CD4-positive, alpha-beta T cell treated with Interleukin-10 for 1 hour (primary cell): ENCODE measurements around the gene LGALS7.
A peak's percentile ranks its signal among the peaks of the same experiment; 100 is the strongest.

ENCODE experiments used
- DNase-seq: peaks from one replicate; pipeline ENCODE4 v3.0.0-alpha.2; 2020

Gene LGALS7

DNA sequence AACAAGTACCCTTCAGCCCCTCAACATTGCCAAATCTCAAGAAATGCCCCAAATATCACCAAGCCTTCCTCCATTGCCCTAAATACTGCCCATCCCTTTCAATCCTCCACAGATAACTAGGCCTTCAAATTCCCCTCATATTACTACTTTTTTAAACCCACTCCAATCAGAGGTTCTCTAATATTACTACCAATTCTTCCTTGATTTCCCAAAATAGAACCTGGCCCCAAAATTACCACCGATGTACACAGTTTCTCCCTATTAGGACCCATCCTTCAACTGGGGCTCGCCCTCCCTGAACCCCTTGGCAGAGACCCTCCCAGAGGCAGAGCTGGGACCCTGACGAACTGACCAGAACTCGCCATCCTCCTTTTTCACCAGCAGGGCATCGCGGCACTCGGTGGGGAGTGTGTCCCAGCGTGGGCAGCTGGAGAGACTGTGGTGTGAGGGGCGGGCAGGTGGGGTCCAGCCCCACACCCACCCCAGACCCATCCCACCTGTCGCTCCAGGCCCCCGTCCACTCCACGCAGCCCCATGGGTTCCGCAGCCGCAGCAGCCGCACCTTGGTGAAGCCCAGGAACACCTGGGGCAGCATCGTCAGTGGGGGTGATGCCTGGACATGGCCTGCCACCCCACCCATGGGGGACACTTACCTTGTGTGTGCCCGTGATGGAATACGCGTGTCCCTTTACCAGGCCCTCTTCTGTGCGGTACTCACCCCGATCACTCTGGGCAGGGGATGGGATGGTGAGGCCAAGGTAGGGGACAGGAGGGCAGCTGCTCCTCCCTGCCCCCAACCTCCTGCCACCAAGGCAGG, 35.2 kb downstream of the LGALS7 start:
- DNase-seq, result no peak

DNA sequence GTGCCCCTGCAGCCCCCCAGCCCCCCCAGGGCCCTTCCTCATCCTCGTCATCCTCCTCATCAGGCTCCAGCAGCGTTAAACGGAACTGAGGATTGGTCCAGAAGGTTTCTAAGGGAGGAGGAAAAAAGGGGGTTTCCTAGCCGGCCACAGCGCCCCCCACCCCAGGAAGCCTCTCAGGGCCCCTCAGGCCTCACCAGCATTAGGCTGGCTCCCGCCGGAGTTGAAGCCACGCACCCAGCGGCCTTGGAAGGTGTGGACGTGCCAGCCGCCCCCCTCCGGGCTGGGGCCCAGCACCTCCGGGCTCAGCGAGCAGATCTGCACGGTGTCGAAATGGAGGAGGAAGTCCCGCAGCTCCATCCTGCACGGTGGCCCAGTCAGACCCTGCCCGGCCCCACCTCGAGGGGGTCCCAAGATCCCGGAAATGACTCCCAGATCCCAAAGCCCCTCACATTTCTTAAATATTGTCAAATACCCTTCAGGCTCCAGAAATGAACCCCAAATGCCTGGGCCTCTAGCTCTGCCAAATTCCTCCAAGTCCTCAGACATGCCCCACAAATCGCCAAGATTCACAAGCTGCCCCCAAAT, 35.9 kb downstream of the LGALS7 start:
- DNase-seq, result no peak

DNA sequence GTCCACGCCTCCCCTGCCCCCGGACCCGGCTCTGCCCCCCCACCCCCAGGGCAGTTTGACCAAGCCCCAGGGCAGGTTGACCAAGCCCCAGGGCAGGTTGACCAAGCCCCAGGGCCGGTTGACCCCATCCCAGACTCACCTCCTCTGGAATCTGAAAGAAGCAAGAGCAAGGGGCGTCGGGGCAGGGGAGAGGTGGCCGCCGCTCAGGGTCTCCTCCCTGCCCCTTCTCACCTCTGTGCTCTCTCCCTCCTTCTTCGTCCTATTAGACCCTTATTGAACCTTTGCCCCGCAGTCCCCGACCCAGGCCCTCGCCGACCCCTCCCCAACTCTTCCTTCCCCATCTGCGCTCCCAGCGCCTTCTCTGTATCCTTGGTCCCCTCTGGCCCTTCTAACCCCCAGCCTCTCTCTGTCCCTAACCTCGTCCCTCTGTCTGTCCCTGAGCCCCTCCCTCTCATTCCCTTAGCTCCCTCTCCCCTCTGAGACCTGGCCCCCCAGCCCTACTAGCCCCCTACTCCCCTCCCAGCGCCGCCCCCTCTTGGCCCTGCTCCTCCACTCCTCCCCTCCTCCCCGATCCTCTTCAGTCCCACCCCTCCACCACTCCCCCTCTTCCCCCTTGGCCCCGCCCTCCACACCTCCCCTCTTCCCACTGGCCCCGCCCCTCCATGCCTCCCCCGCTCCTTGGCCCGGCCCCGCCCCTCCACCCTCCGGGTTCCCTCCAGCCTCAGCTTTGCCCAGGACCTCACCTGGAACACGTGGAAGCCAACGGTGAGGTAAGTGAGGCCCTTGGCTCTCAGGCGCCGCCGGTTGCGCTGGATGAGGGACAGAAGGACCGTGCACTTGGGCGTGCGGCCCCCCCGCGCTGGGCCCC, 36.7 kb downstream of the LGALS7 start:
- DNase-seq, result peak; percentile 71

DNA sequence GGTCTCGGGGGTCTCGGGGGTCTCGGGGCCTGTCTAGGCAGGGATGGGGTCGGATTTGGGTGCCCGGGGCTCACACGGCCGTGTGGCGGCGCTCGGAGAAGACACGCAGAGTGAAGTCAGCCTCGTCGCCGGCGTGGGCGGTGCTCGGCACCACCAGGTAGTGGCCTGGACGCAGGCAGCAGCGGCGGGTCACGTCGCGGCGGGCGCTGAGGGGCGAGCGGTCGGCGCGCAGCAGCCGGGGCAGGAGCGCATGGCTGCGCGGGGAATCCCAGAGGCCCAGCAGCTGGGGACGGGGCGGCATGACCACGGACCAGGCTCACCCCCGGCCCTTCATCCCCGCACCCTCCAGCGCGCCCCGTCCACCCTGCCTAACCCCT, 37.3 kb downstream of the LGALS7 start:
- peak; percentile 60 for DNase-seq

DNA sequence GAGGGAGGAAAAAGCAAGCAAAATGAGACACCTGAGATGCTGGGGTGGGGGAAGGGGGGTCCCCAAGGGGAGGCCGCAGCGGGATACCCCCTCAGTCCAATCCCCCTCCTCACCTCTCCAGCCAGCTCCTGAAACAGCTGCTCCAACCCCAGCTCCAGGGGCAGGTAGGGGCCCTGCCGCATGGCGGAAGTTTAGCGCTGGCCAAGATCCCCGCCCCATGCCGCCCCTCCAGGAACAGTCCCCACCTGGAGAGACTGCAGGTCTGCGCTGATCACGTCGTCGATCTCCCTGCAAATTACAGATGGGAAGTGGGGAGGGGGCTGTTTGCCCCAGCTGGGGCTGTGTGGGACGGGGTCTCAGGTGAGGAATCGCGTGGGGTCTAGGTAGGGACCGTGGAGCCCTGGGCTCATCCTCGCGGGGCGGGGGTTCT, 38.0 kb downstream of the LGALS7 start:
- peak; percentile 33 for DNase-seq

DNA sequence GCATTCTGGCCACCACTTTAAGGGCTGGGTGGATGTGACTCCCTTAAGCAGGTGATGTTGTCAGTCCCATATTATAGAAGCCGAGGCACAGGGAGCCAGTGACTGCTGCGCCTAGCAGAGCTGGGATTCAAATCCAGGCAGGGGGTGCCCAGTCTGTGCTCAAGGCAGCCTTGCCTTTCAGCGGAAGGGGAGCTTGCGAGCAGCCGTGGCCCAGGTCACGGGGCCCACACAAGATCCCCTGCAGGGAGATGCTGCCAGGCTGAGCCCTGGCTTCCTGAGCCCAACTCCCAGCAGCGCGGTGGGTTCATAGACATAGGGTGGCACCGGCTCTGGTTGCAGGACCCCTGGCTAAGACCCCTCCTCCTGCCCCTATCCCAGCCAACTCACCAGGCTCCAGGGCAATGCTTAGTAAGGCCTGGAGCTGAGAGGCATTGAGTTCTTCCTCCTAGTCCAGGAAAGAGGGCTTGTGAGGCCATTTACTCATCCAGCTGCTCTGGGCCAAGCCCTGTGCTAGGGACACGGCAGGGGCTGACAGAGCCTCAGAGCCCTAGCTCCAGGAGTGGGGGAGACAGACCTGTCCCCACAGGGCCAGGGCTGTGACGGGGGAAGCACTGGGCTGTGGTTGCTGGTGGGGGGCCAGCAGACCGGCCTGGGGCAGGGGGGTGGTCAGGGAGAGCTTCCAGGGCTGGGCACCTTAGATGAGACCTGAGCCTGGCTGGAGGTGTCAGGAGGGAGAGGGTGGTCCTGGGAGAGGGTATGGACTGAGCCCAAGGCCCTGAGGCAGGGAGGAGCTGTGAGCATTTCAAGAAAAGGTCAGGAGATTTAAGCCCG, 38.7 kb downstream of the LGALS7 start:
- DNase-seq, result peak; percentile 45

DNA sequence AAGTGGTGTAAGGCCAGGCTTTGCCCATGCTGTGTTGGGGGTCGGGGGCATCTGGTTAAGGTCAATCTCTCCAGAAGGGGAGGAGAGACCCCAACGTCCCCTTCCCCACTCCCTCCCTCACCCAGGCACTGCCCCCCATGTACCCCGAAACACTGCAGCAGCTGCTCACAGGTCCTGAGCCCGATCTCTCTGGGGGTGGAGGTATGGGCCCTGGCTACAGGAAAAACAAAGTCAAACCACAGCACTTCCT, 39.2 kb downstream of the LGALS7 start:
- no peak for DNase-seq

DNA sequence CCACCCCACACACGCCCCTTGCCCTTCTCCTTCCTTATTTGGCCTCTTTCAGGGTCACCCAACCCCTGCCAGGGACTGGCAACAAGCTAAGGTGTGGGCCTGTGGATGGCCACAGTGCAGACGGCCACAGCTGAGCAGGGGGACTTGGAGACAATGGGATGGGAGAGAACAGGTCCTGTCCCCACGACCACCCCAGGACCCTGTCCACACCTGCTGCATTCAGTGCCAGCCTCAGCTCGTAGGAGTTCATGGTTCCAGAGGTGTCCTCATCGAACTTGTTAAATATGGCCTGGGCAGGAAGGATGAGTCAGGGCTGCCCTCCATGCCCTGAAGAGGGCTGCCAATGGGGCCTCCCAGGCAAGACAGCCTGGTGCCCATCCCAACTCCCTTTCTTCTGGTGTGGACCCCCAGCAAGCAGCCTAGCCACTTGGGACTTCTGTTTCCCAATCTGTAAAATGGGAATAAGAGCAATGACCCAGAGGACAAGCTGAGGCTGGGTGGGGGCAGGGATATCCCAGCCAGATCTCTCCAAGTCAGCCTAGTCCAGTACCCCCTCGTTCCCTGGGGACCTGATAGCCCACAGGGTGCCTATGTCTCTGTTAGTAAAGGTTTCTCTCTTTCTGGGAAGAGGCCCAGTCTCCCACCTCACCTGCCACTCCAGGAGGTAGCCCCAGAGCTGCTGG, 39.7 kb downstream of the LGALS7 start:
- no peak for DNase-seq

DNA sequence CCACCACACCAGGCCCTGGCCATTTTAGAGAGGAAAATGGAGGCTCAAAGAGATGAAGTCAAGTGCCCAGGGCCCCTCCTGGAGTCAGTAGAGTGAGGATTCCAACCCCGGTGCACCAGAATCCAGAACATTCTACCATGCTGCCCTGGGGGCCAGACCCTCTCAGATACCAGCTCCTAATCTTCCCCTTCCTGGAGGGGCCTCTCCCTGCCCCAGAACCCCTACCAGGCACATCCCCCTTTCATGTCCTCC, 40.1 kb downstream of the LGALS7 start:
- no peak for DNase-seq

DNA sequence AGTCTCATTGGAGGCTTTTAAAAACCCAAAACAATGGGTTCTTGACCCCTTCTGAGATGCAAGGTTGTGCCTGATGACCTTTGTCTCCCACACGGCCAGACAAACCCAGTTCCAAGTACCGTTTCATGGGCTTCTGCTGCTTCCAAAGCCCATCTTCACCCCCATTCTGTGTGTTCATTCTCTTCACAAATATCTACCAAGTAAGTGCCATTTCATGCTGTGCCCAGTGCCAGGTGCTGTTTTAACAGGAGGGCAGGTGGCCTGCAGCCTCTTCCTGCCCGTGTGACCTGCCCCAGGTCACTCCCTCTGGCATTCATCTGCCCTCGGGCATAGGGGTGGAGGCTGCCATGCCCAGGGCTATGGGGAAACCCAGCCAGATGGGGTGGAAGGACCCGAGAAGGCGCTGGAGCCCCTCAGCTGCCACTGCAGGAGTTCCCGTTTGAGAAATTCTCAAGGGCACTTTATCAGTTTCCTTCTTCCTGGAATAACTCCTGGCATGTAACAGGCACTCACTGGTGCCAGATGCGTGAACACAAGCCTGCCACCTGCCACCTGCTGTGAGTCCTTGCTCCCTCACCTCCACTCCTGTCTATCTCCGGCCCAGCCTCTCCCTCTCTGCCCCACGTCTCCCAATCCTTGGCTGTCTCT, 41.5 kb downstream of the LGALS7 start:
- DNase-seq, result no peak

DNA sequence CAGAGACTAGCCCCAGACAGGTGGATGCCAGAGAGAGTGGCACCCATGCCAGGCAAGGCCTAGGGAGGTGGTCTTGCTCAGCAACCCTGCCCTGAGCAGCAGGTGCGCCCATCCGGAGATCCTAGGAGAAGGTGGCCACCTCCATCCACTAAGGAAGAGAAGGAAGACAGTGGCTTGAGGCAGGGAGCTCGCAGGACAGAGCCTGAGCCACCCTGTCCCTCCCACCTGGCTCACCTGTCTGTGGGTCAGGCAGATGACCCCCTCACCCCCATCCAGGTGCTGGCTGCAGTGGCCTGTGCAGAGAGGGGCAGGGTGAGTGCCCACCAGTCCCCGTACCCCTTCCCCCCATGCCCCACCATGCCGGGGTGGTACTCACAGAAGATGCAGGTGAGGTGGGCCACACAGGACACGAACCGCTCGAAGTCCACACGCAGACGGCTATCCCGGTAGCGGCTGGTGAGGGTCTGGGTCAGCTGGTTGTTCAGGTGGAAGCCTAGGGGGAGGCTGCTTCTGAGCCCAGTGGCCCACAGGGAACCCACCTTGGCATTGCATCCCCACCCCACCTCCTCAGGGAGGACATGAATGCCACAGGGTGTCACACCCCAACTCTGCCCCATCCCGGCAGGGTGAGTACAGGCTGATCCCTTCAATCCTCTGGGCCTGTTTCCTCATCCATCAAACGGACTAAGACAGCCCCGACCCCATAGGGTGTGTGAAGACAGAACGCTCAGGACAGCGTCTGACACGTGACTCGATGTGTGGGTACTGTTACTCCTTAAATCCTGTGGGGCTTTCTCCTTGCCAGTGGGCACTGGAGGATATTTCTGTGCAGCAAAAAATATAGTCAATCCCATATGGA, 42.4 kb downstream of the LGALS7 start:
- no peak for DNase-seq

DNA sequence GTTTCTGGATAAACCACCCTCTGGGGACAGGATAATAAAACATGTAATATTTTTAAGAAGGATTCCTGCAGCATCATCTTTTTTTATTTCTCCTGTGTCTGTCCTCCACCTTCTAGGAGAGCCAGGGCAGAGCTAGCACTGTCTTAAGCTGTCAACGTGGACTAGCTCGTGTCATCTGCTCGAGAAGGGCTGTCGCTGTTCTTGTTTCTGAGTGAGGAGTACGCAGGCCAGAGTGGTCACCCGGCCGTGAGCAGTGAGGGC, 42.9 kb downstream of the LGALS7 start:
- DNase-seq, result no peak

DNA sequence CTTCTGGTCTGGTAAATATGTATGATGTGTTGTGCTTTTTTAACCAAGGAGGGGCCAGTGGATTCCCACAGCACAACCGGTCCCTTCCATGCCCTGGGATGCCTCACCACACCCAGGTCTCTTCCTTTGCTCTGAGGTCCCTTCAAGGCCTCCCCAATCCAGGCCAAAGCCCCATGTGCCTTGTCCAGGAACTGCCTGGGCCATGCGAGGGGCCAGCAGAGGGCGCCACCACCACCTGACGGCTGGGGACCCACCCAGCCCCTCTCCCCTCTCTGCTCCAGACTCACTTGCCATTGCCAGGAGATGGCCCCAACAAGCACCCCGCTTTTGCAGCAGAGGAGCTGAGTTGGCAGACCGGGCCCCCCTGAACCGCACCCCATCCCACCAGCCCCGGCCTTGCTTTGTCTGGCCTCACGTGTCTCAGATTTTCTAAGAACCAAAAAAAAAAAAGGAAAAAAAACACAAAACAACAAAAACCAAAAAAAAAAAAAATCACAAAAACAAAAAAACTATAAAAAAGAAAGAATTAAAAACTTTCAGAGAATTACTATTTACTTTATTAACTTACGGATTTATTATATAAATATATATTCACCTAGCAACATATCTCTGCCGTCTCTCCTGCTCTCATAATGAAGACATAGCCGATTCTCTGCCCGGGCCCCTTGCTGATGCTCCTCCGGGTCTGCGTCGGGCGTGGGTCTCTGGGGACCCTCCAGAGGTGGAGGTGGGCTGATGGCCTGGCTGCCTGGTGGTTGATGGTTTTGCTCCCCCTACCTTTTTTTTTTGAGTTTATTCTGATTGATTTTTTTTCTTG, 43.5 kb downstream of the LGALS7 start:
- DNase-seq, result peak; percentile 76

DNA sequence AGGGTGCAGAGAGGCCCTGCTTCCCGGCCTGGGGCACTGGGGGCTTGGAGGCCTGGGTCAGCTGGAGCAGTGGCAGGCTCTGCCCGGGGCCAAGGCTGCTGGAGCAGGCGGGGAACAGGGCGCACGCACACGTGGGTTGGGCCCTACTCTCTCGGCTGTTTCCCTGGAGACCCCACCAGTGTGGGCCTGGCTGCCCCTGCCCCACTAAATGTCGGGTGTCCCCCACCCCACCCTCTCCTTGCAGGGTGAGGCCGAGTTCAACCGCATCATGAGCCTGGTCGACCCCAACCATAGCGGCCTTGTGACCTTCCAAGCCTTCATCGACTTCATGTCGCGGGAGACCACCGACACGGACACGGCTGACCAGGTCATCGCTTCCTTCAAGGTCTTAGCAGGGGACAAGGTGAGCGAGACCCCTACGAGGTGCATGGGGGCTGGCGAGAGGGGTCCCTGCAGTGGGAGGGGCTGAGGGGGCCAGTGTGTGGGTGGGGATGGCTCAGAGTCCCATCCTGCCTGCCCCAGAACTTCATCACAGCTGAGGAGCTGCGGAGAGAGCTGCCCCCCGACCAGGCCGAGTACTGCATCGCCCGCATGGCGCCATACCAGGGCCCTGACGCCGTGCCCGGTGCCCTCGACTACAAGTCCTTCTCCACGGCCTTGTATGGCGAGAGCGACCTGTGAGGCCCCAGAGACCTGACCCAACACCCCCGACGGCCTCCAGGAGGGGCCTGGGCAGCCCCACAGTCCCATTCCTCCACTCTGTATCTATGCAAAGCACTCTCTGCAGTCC, 44.4 kb downstream of the LGALS7 start:
- no peak for DNase-seq

DNA sequence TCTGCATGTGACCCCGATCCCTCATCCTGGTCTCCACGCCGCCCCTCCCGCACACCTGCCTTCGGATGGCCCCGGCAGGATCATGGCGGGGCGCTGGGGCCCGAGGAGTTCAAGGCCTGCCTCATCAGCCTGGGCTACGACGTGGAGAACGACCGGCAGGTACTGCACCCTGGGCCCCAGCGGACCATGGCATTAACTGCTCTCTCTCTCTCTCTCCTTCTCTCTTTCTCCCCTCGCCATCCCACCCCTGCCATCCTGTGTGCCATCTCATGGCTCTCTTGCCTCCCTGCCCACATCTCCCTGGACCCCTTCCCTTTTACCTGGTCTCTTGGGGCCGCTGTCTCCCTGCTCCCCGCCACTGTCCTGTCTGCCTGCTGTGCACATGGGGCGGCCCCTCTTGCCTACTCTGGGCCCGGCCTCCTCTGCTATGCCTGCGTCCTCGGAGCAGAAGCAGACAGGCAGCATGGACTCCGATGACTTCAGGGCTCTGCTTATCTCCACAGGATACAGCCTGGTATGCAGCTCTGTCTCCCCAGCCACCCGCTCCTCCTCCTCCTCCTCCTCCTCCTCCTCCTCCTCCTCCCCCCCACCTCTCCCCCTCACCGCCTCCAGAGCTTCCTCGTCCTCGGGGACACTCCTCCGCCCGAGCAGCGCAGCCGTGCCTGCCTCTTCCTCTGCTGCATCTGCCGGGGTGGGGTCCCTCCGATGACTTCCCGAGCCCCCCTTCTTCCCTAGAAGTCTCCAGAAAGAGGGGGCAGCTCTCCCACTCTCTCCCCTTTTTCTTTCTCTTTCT, 45.3 kb downstream of the LGALS7 start:
- no peak for DNase-seq

DNA sequence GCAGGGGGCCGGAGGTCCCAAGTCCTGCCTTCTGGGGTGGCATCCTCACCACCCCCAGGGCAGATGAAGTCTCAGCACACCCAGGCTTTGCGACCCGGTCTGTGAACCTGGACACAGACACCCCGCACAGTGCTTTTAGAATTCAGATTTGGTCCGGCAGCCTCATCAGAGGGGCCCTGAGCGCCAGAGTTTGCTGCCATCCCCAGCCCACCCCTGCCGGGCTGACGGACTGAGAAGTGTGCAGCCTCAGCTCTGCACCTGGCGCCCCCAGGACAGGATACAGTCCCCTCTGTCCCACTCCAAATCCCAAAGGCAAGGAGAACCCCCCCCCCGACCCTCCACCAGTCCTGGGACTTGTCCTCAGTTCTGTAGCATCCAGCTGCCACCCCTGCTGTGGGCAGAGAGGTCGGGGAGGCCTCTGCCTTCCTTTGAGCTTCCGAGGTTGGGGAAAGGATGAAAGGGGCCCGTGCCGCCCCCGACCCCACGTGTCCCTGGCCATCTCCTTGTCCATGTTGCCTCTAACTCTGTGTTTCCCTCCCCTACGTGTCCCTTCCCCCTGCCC, 45.9 kb downstream of the LGALS7 start:
- DNase-seq, result no peak

DNA sequence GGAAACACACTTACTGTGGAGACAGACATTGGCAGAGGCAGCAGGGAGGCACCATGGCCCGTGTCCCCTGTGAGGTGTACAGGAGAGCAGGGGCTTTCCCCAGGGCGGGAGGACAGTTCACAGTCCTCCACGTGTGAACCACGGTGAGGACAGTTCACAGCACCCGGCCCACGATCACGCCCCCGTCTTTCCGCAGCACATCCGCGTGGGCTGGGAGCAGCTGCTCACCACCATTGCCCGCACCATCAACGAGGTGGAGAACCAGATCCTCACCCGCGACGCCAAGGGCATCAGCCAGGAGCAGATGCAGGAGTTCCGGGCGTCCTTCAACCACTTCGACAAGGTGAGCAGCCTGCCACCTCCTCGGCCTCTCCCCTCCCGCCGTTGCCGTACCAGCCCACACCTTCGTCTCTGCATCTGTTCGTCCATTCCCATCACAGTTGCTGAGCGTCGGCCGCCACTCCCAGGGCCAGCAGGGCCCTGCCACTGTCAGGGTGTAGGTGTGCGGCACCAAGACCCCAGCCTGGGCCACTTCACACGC, 46.5 kb downstream of the LGALS7 start:
- peak; percentile 41 for DNase-seq

DNA sequence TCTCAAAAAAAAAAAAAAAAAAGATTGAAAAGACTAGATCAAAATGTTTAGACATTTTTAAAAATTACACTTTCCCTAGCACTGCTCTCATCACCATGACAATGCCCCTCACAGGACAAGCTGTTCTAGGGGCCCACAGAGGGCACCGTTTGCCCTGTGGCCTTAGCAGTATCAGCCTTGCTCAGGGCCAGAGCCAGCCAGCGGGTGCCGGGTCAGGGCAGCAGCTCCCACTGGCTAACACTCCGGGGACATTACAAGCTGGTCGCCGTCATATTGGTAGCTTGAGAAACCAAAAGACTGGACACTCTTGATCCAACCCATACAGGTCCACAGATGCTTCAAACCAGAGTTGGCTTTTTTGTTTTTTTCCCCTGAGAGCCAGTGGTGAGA, 47.0 kb downstream of the LGALS7 start:
- no peak for DNase-seq
